Activated effector memory CD4-positive, alpha-beta T cell treated with Interleukin-2 at 50 U/mL for 16 hours (primary cell): ENCODE measurements around the gene BNC1.

Experiments
- DNase-seq: peaks from one replicate; pipeline ENCODE4 v3.0.0-alpha.2; 2020

The BNC1 gene

GRCh38 chr15:83284559-83285283, at the start of gene BNC1:
Gene BNC1 (minus strand): TSS chr15:83284664. CDS start chr15:83284628, 36 bp downstream.
- DNase-seq, result no peak

GRCh38 chr15:83327041-83327440, 42.6 kb upstream of the BNC1 start:
- no peak for DNase-seq

- no peak for DNase-seq
Observed at GRCh38 chr15:83324799-83325198, 40.3 kb upstream of the BNC1 start.

GRCh38 chr15:83323296-83323711, 38.8 kb upstream of the BNC1 start:
- no peak for DNase-seq

- no peak for DNase-seq
Observed at GRCh38 chr15:83322691-83323090, 38.2 kb upstream of the BNC1 start.

GRCh38 chr15:83322061-83322460, 37.6 kb upstream of the BNC1 start:
- no peak for DNase-seq

GRCh38 chr15:83320844-83321243, 36.4 kb upstream of the BNC1 start:
- no peak for DNase-seq

GRCh38 chr15:83320404-83320803, 35.9 kb upstream of the BNC1 start:
- DNase-seq, result no peak

GRCh38 chr15:83319771-83320170, 35.3 kb upstream of the BNC1 start:
- DNase-seq, result no peak

GRCh38 chr15:83318861-83319415, 34.5 kb upstream of the BNC1 start:
- DNase-seq, result no peak

- no peak for DNase-seq
Observed at GRCh38 chr15:83318036-83318435, 33.6 kb upstream of the BNC1 start.

- no peak for DNase-seq
Observed at GRCh38 chr15:83312071-83312470, 27.6 kb upstream of the BNC1 start.

- no peak for DNase-seq
Observed at GRCh38 chr15:83310521-83311456, 26.3 kb upstream of the BNC1 start.

- DNase-seq, result no peak
Observed at GRCh38 chr15:83308671-83309070, 24.2 kb upstream of the BNC1 start.

GRCh38 chr15:83306561-83306960, 22.1 kb upstream of the BNC1 start:
- no peak for DNase-seq

GRCh38 chr15:83305704-83306291, 21.3 kb upstream of the BNC1 start:
- no peak for DNase-seq

GRCh38 chr15:83304861-83305703, 20.6 kb upstream of the BNC1 start:
- DNase-seq, result no peak

GRCh38 chr15:83303535-83303934, 19.1 kb upstream of the BNC1 start:
- DNase-seq, result no peak

- DNase-seq, result no peak
Observed at GRCh38 chr15:83300826-83301225, 16.4 kb upstream of the BNC1 start.

- no peak for DNase-seq
Observed at GRCh38 chr15:83299462-83299861, 15.0 kb upstream of the BNC1 start.

GRCh38 chr15:83295417-83295816, 11.0 kb upstream of the BNC1 start:
- DNase-seq, result no peak

GRCh38 chr15:83293201-83293600, 8.7 kb upstream of the BNC1 start:
- DNase-seq, result no peak
